GM19193 (cell line): Measurements from ENCODE around the gene ARID1B.

ENCODE experiments used
- POLR2A ChIP-seq: IDR thresholded peaks from 4 replicates; pipeline ENCODE4 v1.6.1; 2011; ENCODE audit not compliant: insufficient read depth, insufficient read length; ENCODE audit errors: extremely low read depth

Gene ARID1B

GRCh38 chr6:156919814-156920369 lies 142.7 kb downstream of the ARID1B start:
- TF ChIP-seq POLR2A, result no peak

- no peak for TF ChIP-seq POLR2A
Observed at GRCh38 chr6:156924246-156924645, 147.1 kb downstream of the ARID1B start.

GRCh38 chr6:156925026-156925425 lies 147.8 kb downstream of the ARID1B start:
- no peak for TF ChIP-seq POLR2A

GRCh38 chr6:156925718-156926607 lies 148.8 kb downstream of the ARID1B start:
- no peak for TF ChIP-seq POLR2A

GRCh38 chr6:156928126-156928525 lies 150.9 kb downstream of the ARID1B start:
- TF ChIP-seq POLR2A, result no peak

- no peak for TF ChIP-seq POLR2A
Observed at GRCh38 chr6:156928972-156929371, 151.8 kb downstream of the ARID1B start.

- no peak for TF ChIP-seq POLR2A
Observed at GRCh38 chr6:156931283-156931682, 154.1 kb downstream of the ARID1B start.

GRCh38 chr6:156933201-156934068 lies 156.3 kb downstream of the ARID1B start:
- no peak for TF ChIP-seq POLR2A

- no peak for TF ChIP-seq POLR2A
Observed at GRCh38 chr6:156934069-156934460, 156.9 kb downstream of the ARID1B start.

GRCh38 chr6:156935000-156935399 lies 157.8 kb downstream of the ARID1B start:
- TF ChIP-seq POLR2A, result no peak

GRCh38 chr6:156938143-156938542 lies 161.0 kb downstream of the ARID1B start:
- TF ChIP-seq POLR2A, result no peak

GRCh38 chr6:156940221-156940620 lies 163.0 kb downstream of the ARID1B start:
- no peak for TF ChIP-seq POLR2A

GRCh38 chr6:156942266-156942665 lies 165.1 kb downstream of the ARID1B start:
- TF ChIP-seq POLR2A, result no peak

GRCh38 chr6:156943166-156943565 lies 166.0 kb downstream of the ARID1B start:
- no peak for TF ChIP-seq POLR2A

- no peak for TF ChIP-seq POLR2A
Observed at GRCh38 chr6:156943816-156944215, 166.6 kb downstream of the ARID1B start.
